GM18867 (cell line): ENCODE results near the gene ANXA2.
"Not testable (repeated sequence)": the region's sequence is repeated elsewhere in the genome, so short reads cannot be mapped to it uniquely, and the experiment has no call there.

Source experiments
- ATAC-seq: cut with Tn5 transposase; IDR thresholded peaks from one replicate; pipeline ENCODE4 v1.9.1; 2021; ENCODE audit warnings: mild to moderate bottlenecking, moderate library complexity; ENCODE audit not compliant: unreplicated experiment

The ANXA2 gene

DNA sequence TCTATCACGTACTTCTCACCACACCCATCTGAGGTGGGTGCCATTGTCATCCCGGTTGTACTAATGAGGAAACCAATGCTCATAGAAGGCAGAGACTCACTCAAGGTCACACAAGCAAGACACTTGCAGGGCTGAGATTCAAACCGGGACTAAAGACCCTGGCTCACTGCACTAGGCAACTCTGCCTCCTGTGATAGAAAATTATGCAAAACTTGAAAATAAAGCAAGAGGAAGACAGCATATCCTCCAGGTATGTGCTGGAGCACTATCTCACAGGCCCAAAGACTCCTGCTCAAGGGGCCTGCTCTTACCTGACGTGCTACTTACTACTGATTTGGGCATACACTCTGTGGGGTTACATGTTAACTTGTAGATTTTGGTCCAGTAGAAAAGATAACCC lies 25.6 kb downstream of the ANXA2 start:
- ATAC-seq, result no peak

DNA sequence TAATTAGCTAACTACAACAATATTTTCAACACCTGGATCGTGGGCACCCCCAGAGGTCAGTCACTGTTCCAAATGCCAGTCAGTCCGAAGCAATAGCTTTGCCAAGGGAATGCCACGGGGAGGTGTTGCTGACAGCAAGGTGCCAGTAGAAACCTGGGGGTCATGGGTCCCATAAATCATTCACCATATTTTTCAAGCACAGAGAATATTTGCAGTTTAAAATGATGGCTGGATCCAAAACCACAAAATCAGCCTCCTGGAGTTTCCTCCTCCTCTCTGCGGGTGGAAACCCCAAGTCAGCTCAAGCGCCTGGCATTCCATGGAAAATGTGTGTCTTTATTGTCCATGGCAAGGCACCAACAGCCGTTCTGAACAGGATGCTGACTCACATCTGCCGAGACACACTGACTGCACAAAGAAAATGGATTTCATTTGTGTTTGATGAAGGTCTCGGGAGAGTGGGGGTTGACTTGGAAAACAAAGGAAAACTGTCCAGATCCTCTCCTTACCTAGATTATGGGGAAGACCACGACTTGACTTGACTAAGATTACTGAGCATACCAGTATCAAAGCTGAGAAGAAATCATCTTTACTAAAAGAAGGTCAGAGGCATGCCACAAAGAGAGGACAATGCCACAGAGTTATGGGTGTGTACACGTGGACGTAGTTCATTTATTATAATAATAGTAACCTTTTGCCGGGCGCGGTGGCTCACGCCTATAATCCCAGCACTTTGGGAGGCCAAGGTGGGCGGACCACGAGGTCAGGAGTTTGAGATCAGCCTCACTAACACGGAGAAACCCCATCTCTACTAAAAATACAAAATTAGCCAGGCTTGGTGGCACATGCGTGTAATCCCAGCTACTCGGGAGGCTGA lies 26.4 kb downstream of the ANXA2 start:
- no peak for ATAC-seq

DNA sequence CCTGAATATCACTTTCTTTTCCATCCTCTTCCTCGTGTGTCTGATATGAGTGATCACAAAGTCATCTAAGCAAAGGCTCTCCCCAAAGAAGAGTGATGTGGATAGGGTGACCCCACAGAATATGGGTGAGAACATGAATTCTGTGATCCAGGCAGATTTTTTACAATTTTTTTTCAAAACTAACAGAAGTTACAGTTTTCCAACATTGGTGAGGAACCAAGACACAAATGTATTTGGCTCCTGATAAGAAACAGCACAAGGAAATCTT lies 27.0 kb downstream of the ANXA2 start:
- no peak for ATAC-seq

DNA sequence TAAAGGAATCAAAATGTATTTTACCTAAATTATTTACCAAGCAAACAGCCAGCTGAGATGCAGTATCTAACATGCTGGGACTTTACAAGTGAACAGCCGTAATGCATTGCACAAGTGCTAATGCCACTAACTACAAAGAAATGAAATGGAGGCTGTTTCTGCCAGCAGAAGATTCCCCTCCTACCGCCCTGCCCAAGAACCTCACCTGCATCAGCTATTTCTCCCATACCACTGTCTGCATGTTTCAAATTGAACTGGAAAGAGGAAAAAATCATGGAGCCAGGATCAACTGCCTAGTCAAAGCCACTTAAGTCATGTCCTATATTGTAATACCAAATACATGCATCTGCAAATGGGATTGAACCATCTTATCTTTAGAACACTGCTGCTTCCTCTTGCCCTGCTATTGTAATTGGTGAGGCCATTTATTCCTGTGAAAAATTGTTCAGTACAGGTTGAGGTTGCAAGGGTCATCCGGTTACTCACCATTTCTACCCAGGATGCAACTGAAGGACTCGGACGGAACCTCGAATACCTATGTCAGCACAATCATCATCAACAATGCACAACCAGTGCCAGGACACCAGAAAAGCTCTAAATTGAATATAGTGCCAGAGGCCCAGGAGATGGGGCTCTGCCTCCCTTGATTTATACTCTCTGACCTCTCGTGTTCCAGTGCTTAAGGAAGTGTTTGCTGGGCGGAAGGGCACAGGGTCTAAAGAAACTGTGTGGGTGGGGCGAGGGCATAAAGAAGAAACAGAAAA lies 27.5 kb downstream of the ANXA2 start:
- no peak for ATAC-seq

DNA sequence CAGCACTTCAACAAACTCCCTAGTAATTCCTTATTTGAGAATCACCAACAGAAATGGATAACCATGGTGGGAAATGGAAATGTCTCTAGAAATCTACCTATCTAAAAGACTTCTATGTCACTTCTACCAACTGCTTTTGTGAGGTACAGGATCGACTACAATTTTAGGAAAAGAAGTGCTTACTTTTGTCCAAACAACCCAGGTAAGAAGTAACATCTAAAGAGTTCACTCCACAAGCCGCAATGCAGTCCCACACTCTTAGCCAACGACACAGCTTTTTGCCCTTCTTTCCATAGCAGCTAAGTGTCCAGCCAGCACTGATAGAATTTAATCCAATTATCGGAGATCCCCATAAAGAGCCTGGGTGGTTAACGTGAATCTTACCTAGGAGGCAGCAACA lies 28.1 kb downstream of the ANXA2 start:
- no peak for ATAC-seq

DNA sequence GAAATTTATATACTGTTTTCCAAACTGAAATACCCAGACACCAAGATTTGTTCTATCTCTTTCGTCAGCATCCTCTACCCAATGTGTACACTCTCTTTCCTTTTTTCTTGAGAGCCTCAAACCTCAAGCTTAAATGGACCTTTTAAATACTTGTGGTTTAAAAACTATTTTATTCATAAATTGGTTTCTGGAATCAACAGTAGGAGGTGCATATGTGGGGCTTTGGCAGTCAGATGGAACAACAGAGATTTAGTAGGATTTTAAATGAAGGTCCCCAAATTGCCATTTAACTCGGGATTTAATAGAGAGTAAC lies 33.2 kb downstream of the ANXA2 start:
- ATAC-seq, result no peak

DNA sequence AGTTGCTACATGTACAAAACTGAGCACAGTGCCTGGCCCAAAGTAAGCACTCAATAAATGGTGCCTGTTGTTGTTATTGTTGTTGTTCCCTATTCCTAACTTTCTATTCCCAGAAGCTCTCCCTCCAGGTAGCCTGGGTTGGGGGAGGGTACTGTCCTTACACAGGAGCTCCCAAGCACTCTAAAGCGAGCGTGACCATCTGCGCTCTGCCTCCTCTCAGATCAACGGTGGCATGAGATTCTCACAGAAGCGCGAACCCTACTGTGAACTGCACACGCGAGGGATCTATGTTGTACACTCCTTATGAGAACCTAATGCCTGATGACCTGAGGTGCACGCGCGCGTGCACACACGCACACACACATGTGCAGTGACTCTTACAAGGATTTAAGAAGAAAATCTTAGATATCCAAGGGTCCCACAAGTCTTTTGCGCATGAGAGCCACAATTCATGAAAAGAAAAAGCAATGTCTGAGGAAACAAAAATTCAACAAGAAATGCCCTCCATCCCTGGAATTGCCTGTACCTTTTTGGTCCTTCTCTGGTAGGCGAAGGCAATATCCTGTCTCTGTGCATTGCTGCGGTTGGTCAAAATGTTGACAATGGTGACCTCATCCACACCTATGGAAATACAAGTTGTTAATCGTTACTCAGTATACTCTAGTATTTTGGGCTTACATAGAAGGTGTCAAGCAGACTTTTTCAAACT lies 33.7 kb downstream of the ANXA2 start:
- no peak for ATAC-seq

DNA sequence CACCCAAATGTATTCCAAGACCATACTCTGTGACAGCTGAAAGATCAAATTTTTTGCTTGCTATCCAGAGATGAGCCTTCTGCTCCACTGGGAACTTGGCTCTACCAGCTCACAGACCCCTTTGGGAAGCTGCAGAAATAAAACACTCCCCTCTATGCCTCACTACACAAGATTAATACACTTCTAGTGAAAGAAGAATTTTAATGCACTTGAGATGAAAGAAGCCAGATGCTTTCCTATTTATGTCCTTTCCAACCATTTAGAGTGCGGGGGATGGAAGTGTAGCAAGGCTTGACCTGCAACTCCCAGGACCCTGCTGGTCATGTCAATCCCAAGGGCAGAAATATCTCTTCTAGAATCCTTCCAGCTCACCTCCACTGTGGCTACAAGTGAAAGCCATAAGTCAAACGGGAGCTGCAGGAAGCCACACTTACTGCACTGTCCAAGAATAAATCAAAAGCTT lies 34.7 kb downstream of the ANXA2 start:
- ATAC-seq, result no peak

DNA sequence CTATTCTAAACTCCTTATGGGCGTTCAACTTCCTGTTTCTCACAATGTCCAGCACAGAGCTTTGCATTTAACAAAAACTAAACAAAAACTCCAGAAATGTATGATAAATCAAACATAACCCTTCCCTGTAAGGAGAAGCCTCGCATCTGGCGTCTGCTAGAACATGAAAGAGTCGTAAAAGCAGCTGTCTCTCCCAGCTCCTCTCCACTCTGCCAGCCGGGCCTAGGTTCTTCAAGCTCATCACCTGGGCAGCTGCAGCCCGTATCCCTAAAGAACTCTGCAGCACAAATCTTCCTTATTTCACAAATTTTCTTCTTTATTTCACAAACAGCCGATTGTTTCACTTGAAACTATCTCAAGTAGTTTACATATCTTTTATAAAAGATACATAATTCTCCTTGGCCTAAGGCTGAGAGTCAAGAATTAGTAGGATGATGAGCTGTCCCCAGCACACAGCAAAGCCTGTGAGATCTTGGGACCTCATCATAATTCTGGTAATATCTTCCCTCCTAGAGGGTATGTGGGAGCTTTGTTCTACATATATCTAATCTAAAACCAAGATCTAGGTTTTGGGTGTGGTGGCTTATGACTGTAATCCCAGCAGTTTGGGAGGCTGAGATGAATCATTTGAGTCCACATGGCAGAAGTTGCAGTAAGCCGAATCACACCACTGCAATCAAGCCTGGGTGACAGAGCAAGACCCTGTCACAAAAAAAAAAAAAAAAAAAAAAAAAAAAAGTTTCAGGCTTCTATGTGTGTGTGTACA lies 35.3 kb downstream of the ANXA2 start:
- no peak for ATAC-seq

DNA sequence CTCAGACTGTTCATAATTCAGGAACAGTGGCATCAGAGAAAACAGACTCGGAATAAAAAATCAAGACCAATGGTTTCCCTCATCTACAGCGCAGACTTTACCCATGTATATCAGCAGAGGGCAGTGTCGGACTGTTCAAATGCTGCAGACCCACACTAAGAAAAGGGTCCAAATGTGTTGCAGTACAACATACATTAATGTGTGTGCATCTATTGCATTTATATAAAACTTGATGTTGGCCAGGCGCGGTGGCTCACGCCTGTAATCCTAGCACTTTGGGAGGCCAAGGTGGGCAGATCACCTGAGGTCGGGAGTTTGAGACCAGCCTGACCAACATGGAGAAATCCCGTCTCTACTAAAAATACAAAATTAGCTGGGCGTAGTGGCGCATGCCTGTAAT lies 38.0 kb downstream of the ANXA2 start:
- ATAC-seq, result not testable (repeated sequence)

DNA sequence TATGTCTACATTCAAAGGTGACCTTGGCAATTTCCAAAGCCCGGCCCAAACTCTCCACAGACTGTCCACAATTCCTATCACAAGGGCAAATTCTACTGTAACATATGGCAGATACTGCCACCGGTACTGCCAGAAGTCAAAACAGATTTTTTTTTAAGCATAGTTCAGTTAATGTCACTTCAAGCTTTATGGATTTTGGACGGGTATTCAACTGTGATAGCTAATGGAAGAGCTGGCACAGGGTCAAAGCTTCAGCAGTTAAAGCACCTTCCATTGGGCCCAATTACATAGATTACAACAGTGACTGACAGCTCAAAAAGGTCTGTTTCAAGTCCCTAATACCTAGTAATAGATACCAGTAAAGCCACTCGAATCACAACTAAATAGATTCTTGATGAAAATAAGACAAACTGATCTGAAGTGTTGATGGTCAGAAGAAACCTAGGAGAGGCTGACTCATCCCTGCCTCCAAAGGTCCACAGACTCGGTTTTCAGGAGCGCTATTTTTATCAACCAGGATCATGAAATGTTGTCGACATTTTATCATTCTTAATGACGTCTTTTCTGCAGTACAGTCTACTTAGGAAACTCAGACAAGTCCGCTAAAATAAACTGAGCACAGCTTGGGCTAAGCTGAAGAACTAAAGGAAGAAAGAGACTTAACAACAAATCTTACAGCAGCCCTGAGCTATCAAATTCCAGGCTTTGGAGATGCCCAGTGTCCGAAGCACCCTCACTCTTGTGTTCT lies 38.7 kb downstream of the ANXA2 start:
- no peak for ATAC-seq

DNA sequence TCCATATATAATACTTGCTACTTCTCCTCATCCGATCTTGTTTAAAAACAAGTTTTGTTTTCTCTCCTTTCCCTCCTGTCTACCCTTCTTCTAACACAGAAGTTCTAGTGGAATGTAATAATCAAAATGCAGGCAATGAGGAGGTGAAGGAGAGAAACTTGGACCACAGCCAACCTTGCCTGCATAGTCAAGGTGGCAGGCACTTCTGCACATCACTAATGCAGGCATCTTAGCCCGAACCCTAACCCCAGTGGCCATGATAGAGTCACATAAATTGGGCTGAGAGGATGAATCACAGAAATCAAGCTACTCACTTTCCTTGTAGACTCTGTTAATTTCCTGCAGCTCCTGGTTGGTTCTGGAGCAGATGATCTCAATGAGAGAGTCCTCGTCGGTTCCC lies 41.0 kb downstream of the ANXA2 start:
- no peak for ATAC-seq

DNA sequence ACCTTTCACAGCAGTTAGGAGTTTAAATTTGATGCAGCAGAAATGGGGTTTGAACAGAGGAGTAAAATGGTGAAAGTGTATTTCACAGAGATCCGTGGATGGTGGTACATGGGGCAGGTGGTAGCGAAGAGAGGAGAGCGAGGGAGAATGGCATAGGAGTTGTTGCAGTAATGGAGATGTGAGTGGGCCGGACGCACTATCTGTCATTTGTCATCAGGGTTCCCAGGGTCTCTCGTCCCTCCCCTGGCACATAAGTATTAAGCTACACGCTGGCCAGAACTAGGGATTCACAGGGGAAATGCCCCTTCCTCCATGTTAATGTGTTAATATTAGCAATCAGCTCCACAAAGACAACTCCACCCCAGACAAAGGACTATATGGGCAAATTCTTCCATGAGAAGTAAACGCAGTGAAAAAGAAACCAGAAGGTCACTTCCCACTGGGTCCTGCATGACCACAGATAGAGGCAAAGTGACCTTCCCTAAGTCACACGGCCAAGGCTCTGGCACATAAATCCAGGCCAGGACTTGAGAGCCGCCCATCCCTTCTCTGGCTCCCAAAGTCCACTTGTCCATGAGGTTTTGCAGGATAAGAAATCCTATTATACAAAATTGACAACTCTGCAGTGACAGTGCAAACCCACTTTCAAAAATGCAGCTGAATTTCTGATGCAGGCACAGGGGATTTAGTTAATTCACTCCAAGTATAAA lies 42.5 kb downstream of the ANXA2 start:
- no peak for ATAC-seq

DNA sequence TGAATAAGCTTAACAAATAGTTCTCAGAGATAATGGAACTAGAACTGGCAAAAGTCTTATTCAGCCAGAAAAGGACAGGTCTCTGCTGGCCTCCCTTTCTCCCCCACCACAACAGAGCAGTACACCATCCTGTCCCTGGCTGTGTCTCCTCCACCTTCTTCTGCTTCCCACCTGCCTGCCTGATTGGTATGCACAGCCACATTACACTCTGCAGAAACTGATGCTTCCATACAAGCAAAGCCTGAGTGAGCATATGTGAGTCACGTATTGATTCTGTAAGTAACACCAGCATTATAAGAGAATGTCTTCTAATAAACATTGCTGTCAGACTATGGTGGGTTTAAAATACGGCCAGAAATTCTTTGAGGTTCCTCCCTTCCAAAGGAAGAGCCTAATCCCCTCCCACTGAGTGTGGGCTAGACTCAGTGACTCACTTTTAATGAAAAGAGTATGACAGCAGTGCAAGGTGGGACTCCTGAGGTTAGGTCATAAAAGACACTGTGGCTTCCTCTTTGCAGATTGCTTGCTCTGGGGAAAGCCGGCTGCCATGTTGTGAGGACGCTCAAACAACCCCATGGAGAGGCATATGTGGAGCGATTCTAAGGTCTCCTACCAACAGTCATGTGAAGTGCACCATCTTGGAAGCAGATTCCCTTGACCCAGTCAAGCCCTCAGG lies 44.4 kb downstream of the ANXA2 start:
- ATAC-seq, result no peak

DNA sequence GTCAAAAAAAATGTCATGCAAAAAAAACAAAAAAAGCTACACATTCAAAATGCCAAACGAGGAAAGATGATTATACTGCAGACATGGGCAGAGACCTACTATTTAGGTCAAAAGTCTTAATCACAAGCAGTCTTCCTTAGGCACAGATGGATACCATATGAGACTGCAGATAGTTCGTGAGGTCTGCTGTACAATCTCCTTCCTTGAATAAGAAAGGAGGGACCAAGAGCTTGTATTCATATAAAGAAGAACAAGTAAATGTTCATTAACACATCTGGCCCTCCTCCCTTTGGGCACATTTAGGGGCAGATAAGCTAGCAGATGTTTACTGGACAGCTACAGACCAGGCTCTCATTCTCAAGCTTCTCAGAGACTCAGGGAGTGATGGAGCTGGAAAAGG lies 45.3 kb downstream of the ANXA2 start:
- no peak for ATAC-seq

DNA sequence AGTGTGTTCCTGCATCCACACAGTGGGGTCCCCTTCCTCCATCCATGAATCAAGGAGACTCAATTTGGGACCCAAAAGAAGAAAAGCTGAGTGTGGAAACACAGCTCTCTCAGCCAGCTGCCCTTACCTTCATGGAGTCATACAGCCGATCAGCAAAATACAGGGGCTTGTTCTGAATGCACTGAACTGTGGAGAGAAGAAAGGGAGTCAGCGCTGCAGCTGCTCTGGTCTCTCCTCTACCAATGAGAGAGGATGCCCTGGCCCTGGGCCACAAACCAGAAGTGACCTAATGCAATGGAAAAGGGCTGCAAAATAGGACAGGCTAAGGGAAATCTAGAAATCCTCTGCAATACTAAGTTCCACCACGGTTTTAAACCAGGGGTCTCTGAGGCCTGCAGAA lies 46.7 kb downstream of the ANXA2 start:
- no peak for ATAC-seq

DNA sequence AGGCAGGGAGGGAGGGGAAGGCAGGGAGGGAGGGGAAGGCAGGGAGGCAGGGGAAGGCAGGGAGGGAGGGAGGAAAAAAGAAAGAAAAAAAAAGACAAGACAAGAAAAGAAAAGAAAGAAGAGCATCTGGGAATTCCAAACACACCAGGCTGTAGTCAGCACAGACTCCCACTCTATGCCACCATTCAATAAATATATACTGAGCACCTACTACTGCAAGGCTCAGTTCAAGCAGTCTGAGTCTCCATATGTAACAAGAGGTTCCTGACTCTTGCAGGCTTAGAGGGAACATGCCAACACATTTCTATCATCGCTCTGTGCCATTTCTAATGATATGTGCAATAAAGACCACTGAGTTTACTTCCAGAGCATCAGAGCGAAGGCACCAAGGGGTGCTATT lies 47.7 kb downstream of the ANXA2 start:
- ATAC-seq, result no peak

DNA sequence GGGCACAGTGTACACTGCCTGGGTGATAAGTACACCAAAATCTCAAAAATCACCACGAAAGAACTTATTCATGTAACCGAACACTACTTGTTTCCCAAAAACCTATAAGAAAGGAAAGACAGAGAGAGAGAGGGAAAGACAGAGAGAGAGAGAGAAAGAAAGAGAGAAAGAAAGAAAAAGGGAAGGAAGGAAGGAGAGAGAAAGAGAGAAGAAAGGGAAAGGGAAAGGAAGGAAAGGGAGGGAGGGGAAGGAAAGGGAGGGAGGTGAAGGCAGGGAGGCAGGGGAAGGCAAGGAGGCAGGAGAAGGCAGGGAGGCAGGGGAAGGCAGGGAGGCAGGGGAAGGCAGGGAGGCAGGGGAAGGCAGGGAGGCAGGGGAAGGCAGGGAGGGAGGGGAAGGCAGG lies 48.2 kb downstream of the ANXA2 start:
- ATAC-seq, result no peak

DNA sequence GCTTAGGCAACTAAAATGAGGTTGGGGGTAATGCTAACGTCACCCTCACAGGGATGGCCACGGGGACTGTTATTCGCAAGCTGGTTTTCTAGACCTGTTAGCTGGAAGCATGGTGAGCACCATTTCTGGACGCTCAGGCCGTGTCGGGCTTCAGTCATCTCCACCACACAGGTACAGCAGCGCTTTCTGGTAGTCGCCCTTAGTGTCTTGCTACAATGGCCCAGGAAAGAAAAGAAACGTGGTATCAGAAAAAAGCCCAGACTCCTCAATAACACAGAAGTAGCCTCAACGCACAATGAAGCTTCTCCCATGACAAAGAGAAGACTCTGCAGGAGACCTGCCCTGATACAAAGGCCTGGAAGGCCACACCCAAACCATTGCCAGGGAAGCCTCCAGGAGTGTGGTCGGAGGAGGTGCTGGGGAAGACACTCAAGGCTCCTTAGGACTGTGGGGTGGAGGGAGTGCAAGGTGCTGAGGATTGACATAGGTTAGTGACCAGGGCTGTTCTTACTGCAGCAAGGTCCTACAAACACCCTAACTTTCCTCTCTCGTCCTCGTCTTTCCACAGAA lies 50.2 kb downstream of the ANXA2 start:
- no peak for ATAC-seq
